ENCODE results near the gene HDAC5. TPM values are rescaled to one million over a fixed set of nuclear protein-coding genes. Genes with fewer than 3 reads are reported as not detected.
A peak's percentile ranks its signal among the peaks of the same experiment; 100 is the strongest.

Gene HDAC5
- polyA plus RNA-seq, 3 donors, result 16.1 to 93.6 (median 24.7) TPM

DNA sequence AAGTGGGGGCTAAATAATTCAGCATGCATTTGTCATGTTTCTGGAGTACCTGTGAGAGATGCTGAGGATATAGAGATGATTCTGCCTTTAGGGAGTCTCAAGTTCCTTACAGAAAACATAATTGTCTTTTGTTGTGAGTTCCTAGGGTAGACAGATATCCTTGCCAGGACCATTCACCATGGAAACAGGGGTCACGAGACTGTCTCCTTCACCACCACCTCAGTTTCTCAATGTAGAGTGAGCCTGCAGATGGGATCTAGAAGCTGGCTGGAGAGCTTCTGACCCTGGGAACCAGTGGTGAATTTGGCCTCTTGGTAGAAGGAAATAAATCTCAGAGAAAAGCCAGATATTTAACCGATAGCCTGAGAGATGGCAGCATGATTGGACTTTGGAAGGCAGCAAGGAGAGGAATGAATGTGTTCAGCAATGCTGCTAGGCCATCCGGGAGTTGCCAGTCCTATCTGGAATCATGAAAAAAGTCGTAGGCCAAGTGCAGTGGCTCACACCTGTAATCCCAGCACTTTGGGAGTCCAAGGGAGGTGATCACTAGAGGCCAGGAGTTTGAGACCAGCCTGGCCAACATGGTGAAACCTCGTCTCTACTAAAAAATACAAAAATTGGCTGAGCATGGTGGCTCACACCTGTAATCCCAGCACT, 7.4 kb upstream of the HDAC5 start:
- TF ChIP-seq, protein P1, sequence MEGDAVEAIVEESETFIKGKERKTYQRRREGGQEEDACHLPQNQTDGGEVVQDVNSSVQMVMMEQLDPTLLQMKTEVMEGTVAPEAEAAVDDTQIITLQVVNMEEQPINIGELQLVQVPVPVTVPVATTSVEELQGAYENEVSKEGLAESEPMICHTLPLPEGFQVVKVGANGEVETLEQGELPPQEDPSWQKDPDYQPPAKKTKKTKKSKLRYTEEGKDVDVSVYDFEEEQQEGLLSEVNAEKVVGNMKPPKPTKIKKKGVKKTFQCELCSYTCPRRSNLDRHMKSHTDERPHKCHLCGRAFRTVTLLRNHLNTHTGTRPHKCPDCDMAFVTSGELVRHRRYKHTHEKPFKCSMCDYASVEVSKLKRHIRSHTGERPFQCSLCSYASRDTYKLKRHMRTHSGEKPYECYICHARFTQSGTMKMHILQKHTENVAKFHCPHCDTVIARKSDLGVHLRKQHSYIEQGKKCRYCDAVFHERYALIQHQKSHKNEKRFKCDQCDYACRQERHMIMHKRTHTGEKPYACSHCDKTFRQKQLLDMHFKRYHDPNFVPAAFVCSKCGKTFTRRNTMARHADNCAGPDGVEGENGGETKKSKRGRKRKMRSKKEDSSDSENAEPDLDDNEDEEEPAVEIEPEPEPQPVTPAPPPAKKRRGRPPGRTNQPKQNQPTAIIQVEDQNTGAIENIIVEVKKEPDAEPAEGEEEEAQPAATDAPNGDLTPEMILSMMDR (IDR thresholded peaks at IDR 0.05), result no peak
- H3K9ac ChIP-seq (ENCODE audit: insufficient read depth, low read length, poor library complexity, severe bottlenecking), result no peak overlapping the region
- no peak overlapping the region for H3K27ac ChIP-seq (ENCODE audit: low read depth in 1 of 2, low read length in 2 of 2)
- Mint-ChIP-seq H3K4me1 (peaks cover 5% of the 10 kb centered on the region), H3K4me3 (no peak overlapping the region), H3K9me3 (no peaks in the 10 kb centered on the region), H3K27ac (no peak overlapping the region), H3K27me3 (ENCODE audit: low read depth in 3 of 3) (peaks cover 2 to 5% (median 4%) of the 10 kb centered on the region in 3 donors), H3K36me3 (no peaks in the 10 kb centered on the region)
- H3K4me2 ChIP-seq (replicated peaks; ENCODE audit: extremely low read depth, low read length, poor library complexity, severe bottlenecking), result no peak overlapping the region
- WGBS (ENCODE audit: insufficient coverage), result 97% methylated on average over 4 of the region's 5 CpGs
- no peaks in the 10 kb centered on the region for H3K36me3 ChIP-seq (replicated peaks in 1 of 2; ENCODE audit: control insufficient read depth in 1 of 2, insufficient read depth in 2 of 2, low read length in 2 of 2)
- no peaks in the 10 kb centered on the region for H4K20me1 ChIP-seq (ENCODE audit: insufficient read depth, low read length)
- no peaks in the 10 kb centered on the region for H3K4me1 ChIP-seq (ENCODE audit: control insufficient read depth in 1 of 2, insufficient read depth in 2 of 2, low read length in 2 of 2)
- H3K9me3 ChIP-seq (replicated peaks in 1 of 2; ENCODE audit: control insufficient read depth in 1 of 2, insufficient read depth in 1 of 2, low read length in 2 of 2), result no peaks in the 10 kb centered on the region
- no peaks in the 10 kb centered on the region for H3K27me3 ChIP-seq (ENCODE audit: control insufficient read depth in 2 of 2, insufficient read depth in 2 of 2, low read length in 2 of 2)
- no peak overlapping the region for H3K4me3 ChIP-seq (replicated peaks in 1 of 3; ENCODE audit: low read depth in 2 of 3, low read length in 3 of 3)
- intact Hi-C loops (cut with micrococcal nuclease), result no loop called here
- no peak for DNase-seq
- H3K79me2 ChIP-seq (ENCODE audit: insufficient read depth, low read length), result no peaks in the 10 kb centered on the region
- H2AFZ ChIP-seq (ENCODE audit: insufficient read depth, low read depth, low read length, poor library complexity, severe bottlenecking), result no peak overlapping the region

DNA sequence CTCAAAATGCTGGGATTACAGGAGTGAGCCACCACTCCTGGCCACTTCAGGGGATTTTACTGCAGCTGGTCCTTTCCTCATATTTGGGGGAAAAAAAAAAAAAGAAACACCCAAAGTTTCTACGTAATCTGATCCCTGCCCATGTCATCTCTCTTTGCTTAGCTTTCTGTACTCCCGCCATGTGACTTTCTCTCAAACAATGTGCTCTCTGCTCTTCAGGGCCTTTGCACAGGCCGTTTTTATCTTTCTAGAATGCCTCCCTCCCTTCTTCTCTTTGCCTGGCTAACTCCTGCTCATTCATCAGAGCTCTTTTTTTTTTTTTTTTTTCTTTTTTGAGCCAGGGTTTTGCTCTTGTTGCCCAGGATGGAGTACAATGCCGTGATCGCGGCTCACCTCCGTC, 4.9 kb upstream of the HDAC5 start:
- no peak overlapping the region for H3K4me3 Mint-ChIP-seq
- H3K27me3 ChIP-seq (ENCODE audit: control insufficient read depth in 2 of 2, insufficient read depth in 2 of 2, low read length in 2 of 2), result no peaks in the 10 kb centered on the region
- H3K4me3 ChIP-seq (replicated peaks in 1 of 3; ENCODE audit: low read depth in 2 of 3, low read length in 3 of 3), result no peak overlapping the region
- no peak overlapping the region for H3K9ac ChIP-seq (ENCODE audit: insufficient read depth, low read length, poor library complexity, severe bottlenecking)
- peaks cover 9% of the 10 kb centered on the region for H3K4me1 Mint-ChIP-seq
- WGBS (ENCODE audit: insufficient coverage), result 100% methylated on average over 2 of the region's 7 CpGs
- H4K20me1 ChIP-seq (ENCODE audit: insufficient read depth, low read length), result no peaks in the 10 kb centered on the region
- no peaks in the 10 kb centered on the region for H3K36me3 Mint-ChIP-seq
- H2AFZ ChIP-seq (ENCODE audit: insufficient read depth, low read depth, low read length, poor library complexity, severe bottlenecking), result no peak overlapping the region
- no peaks in the 10 kb centered on the region for H3K9me3 Mint-ChIP-seq
- TF ChIP-seq, protein P1 (IDR thresholded peaks at IDR 0.05), result no peak
- peaks cover 1 to 6% (median 4%) of the 10 kb centered on the region in 3 donors for H3K27me3 Mint-ChIP-seq (ENCODE audit: low read depth in 3 of 3)
- H3K9me3 ChIP-seq (replicated peaks in 1 of 2; ENCODE audit: control insufficient read depth in 1 of 2, insufficient read depth in 1 of 2, low read length in 2 of 2), result no peaks in the 10 kb centered on the region
- peaks cover 5 to 6% of the 10 kb centered on the region in 2 donors for H3K4me1 ChIP-seq (ENCODE audit: control insufficient read depth in 1 of 2, insufficient read depth in 2 of 2, low read length in 2 of 2)
- intact Hi-C loops (cut with micrococcal nuclease), result loop anchor here in 1 of 2 donors (10.0 kb wide), 1 partner anchor 196 kb away; the partner anchor contains the start of gene SLC25A39
- H3K36me3 ChIP-seq (replicated peaks in 1 of 2; ENCODE audit: control insufficient read depth in 1 of 2, insufficient read depth in 2 of 2, low read length in 2 of 2), result no peaks in the 10 kb centered on the region
- H3K27ac ChIP-seq (ENCODE audit: low read depth in 1 of 2, low read length in 2 of 2), result no peak overlapping the region
- no peak overlapping the region for H3K4me2 ChIP-seq (replicated peaks; ENCODE audit: extremely low read depth, low read length, poor library complexity, severe bottlenecking)
- H3K79me2 ChIP-seq (ENCODE audit: insufficient read depth, low read length), result peaks cover under 1% of the 10 kb centered on the region
- no peak for DNase-seq
- peak overlapping the region in 1 of 7 donors; percentile 72 for H3K27ac Mint-ChIP-seq

Data from CD14-positive monocyte (primary cell).